Measurements from ENCODE around the gene B4GALNT1. TPM values are rescaled to one million over a fixed set of nuclear protein-coding genes. Genes with fewer than 3 reads are reported as not detected.
A peak's percentile ranks its signal among the peaks of the same experiment; 100 is the strongest.

B4GALNT1 gene
- total and polyA plus RNA-seq, 2 of the 13 experiments (the other 11 are each of a cell fraction or from before 2014, with no cell fraction given): 4.5 to 5.4 TPM

DNA sequence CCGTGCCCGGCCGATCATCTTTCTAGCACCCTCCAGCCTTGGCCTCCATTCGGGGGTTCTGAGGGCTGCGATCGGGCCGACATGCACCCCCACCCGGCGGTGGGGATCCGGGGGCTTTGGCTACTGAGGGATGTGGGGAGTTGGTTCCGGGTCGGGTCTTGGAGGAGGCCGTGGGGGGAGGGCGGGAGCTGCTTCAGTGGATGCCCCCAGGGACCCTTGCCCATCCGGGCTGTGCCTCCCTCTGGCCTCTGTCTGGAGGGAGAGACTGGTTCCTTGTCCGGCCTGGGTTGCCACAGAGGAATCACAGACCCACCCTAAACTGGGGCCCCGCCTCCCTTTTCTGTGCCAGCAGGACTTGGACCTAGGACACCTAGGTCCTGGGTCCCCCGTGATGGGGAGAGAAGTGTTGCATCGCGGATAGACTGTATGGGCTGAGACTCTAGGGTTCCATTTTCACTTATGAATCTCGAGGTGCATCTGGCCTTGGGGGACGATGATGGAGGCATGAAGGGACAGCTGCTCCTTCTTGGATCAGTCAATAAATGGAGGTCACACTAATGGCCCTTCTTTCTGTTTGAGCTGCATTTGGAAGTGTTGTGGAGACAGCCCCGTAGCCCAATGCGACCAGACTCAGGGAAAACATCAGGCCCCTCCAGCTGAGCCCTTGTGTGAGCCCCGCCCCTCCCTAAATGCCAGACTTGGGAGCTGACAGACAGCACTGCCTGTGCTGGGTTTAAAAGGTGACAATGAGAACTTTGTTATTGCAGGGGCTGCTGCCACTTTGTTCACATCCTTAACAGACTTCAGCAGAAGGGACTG, 27.8 kb downstream of the B4GALNT1 start (continued):
- TF ChIP-seq PHF5A (CRISPR knock-in tag; IDR thresholded peaks at IDR 0.05; ENCODE audit: low read depth, unreplicated experiment) (no peak), ZNF44 (CRISPR knock-in tag; IDR thresholded peaks at IDR 0.05) (no peak), ZNF768 (CRISPR knock-in tag; IDR thresholded peaks at IDR 0.05) (no peak), GPN1 (CRISPR knock-in tag; IDR thresholded peaks at IDR 0.05; ENCODE audit: borderline replicate concordance) (no peak), GTF2F1 (IDR thresholded peaks at IDR 0.05; ENCODE audit: low read length) (no peak), GABPB1 (CRISPR knock-in tag; IDR thresholded peaks at IDR 0.05) (peak; percentile 43; the same call in 1 of the 2 replicates), NONO (IDR thresholded peaks at IDR 0.05) (no peak), NONO (CRISPR knock-in tag; conservative IDR thresholded peaks at IDR 0.05) (0 out of 2 replicates have a peak, but pooled peaks have one; percentile 20), NKX3-1 (CRISPR knock-in tag; IDR thresholded peaks at IDR 0.05) (no peak), ZBTB3 (CRISPR knock-in tag; IDR thresholded peaks at IDR 0.05; ENCODE audit: borderline replicate concordance, low read depth) (no peak), ZNF501 (CRISPR knock-in tag; IDR thresholded peaks at IDR 0.05) (0 out of 2 replicates have a peak, but pooled peaks have one; percentile 20)
- TF ChIP-seq, protein P1, sequence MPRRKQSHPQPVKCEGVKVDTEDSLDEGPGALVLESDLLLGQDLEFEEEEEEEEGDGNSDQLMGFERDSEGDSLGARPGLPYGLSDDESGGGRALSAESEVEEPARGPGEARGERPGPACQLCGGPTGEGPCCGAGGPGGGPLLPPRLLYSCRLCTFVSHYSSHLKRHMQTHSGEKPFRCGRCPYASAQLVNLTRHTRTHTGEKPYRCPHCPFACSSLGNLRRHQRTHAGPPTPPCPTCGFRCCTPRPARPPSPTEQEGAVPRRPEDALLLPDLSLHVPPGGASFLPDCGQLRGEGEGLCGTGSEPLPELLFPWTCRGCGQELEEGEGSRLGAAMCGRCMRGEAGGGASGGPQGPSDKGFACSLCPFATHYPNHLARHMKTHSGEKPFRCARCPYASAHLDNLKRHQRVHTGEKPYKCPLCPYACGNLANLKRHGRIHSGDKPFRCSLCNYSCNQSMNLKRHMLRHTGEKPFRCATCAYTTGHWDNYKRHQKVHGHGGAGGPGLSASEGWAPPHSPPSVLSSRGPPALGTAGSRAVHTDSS (CRISPR knock-in tag; conservative IDR thresholded peaks at IDR 0.05): no peak
- TF ChIP-seq, protein P2, sequence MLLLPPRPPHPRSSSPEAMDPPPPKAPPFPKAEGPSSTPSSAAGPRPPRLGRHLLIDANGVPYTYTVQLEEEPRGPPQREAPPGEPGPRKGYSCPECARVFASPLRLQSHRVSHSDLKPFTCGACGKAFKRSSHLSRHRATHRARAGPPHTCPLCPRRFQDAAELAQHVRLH (CRISPR knock-in tag; IDR thresholded peaks at IDR 0.05; ENCODE audit: borderline replicate concordance, low read depth): no peak
- TF ChIP-seq, protein P3, sequence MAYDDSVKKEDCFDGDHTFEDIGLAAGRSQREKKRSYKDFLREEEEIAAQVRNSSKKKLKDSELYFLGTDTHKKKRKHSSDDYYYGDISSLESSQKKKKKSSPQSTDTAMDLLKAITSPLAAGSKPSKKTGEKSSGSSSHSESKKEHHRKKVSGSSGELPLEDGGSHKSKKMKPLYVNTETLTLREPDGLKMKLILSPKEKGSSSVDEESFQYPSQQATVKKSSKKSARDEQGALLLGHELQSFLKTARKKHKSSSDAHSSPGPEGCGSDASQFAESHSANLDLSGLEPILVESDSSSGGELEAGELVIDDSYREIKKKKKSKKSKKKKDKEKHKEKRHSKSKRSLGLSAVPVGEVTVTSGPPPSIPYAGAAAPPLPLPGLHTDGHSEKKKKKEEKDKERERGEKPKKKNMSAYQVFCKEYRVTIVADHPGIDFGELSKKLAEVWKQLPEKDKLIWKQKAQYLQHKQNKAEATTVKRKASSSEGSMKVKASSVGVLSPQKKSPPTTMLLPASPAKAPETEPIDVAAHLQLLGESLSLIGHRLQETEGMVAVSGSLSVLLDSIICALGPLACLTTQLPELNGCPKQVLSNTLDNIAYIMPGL (CRISPR knock-in tag; IDR thresholded peaks at IDR 0.05; ENCODE audit: borderline replicate concordance in 1 of 2, low read depth in 1 of 2): no peak
- TF ChIP-seq, protein P4, sequence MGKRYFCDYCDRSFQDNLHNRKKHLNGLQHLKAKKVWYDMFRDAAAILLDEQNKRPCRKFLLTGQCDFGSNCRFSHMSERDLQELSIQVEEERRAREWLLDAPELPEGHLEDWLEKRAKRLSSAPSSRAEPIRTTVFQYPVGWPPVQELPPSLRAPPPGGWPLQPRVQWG (CRISPR knock-in tag; IDR thresholded peaks at IDR 0.05; ENCODE audit: borderline replicate concordance, low read depth): no peak
- TF ChIP-seq, protein P5, sequence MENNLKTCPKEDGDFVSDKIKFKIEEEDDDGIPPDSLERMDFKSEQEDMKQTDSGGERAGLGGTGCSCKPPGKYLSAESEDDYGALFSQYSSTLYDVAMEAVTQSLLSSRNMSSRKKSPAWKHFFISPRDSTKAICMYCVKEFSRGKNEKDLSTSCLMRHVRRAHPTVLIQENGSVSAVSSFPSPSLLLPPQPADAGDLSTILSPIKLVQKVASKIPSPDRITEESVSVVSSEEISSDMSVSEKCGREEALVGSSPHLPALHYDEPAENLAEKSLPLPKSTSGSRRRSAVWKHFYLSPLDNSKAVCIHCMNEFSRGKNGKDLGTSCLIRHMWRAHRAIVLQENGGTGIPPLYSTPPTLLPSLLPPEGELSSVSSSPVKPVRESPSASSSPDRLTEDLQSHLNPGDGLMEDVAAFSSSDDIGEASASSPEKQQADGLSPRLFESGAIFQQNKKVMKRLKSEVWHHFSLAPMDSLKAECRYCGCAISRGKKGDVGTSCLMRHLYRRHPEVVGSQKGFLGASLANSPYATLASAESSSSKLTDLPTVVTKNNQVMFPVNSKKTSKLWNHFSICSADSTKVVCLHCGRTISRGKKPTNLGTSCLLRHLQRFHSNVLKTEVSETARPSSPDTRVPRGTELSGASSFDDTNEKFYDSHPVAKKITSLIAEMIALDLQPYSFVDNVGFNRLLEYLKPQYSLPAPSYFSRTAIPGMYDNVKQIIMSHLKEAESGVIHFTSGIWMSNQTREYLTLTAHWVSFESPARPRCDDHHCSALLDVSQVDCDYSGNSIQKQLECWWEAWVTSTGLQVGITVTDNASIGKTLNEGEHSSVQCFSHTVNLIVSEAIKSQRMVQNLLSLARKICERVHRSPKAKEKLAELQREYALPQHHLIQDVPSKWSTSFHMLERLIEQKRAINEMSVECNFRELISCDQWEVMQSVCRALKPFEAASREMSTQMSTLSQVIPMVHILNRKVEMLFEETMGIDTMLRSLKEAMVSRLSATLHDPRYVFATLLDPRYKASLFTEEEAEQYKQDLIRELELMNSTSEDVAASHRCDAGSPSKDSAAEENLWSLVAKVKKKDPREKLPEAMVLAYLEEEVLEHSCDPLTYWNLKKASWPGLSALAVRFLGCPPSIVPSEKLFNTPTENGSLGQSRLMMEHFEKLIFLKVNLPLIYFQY (CRISPR knock-in tag; IDR thresholded peaks at IDR 0.05; ENCODE audit: borderline replicate concordance): no peak
- TF ChIP-seq, protein P6, sequence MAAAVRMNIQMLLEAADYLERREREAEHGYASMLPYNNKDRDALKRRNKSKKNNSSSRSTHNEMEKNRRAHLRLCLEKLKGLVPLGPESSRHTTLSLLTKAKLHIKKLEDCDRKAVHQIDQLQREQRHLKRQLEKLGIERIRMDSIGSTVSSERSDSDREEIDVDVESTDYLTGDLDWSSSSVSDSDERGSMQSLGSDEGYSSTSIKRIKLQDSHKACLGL (CRISPR knock-in tag; IDR thresholded peaks at IDR 0.05): no peak
- TF ChIP-seq, protein P7, sequence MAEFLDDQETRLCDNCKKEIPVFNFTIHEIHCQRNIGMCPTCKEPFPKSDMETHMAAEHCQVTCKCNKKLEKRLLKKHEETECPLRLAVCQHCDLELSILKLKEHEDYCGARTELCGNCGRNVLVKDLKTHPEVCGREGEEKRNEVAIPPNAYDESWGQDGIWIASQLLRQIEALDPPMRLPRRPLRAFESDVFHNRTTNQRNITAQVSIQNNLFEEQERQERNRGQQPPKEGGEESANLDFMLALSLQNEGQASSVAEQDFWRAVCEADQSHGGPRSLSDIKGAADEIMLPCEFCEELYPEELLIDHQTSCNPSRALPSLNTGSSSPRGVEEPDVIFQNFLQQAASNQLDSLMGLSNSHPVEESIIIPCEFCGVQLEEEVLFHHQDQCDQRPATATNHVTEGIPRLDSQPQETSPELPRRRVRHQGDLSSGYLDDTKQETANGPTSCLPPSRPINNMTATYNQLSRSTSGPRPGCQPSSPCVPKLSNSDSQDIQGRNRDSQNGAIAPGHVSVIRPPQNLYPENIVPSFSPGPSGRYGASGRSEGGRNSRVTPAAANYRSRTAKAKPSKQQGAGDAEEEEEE (CRISPR knock-in tag; IDR thresholded peaks at IDR 0.05; ENCODE audit: borderline replicate concordance): no peak
